SU-DHL-6 (cell line): Measurements from ENCODE around the gene UTF1.

Experiments
- EZH2phosphoT487 ChIP-seq: fragments of 200-600 bp; sonication (generic), shearing (Covaris generic); conservative IDR thresholded peaks from 2 replicates; pipeline ENCODE4 v1.6.1; 2018; ENCODE audit warnings: mild to moderate bottlenecking, antibody characterized with exemption, low read length, moderate library complexity, mixed read lengths
- TF ChIP-seq, protein P1 (sequence below): fragments of 200-600 bp; sonication (generic); IDR thresholded peaks from one replicate; pipeline ENCODE4 v1.5.1; 2017; ENCODE audit warnings: antibody characterized with exemption, mild to moderate bottlenecking, low read length, moderate library complexity; ENCODE audit not compliant: insufficient read depth, poor library complexity, severe bottlenecking

DNA sequence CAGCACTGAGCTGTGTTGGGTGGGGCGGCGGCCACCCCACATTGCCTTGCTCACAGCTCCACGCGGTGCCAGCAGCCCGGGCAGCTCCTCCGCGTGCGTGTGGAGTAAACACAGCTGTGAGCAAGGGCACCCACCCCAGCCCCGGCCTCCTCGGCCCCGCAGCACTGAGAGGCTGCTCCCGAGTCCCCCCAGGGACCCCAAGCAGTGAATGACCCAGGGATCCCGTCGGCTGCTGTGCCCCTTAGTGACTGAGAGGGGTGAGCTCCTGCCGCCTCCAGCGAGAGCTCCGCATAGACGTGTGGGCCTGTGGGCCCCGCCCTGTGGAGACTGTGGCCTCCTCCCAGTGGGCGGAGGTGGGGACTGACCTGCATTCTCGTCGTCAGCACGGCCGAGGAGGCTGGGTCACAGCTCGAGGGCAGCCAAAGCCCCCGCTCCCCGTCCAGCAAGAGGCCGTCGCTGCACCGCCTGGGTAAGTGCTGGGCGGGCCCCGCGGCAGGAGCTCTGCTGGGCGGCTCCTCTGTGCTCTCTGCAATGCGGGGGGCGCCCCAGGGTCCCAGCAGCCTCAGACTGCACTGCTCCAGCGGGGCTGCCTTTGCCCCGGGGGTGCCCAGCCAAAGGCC lies 29.9 kb upstream of the UTF1 start:
- TF ChIP-seq, protein P1, sequence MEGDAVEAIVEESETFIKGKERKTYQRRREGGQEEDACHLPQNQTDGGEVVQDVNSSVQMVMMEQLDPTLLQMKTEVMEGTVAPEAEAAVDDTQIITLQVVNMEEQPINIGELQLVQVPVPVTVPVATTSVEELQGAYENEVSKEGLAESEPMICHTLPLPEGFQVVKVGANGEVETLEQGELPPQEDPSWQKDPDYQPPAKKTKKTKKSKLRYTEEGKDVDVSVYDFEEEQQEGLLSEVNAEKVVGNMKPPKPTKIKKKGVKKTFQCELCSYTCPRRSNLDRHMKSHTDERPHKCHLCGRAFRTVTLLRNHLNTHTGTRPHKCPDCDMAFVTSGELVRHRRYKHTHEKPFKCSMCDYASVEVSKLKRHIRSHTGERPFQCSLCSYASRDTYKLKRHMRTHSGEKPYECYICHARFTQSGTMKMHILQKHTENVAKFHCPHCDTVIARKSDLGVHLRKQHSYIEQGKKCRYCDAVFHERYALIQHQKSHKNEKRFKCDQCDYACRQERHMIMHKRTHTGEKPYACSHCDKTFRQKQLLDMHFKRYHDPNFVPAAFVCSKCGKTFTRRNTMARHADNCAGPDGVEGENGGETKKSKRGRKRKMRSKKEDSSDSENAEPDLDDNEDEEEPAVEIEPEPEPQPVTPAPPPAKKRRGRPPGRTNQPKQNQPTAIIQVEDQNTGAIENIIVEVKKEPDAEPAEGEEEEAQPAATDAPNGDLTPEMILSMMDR: no peak
- no peak for TF ChIP-seq EZH2phosphoT487
